Lower leg skin (tissue), 4 donors: Measurements from ENCODE around the gene DECR2. TPM values are rescaled to one million over a fixed set of nuclear protein-coding genes. Genes with fewer than 3 reads are reported as not detected.

Experiments
- DNase-seq, 2 donors: peaks; one replicate each; pipeline ENCODE4 v3.0.0-alpha.2; 2019; ENCODE audit warnings: low spot score in 2 of 2
- H3K4me3 ChIP-seq: fragments of 200-600 bp; sonication (generic); 2 replicates; pipeline ENCODE4 v1.5.1; 2017; ENCODE audit warnings: mild to moderate bottlenecking, low read depth; ENCODE audit not compliant: poor library complexity, severe bottlenecking
- CTCF ChIP-seq, 3 donors: fragments of 450-650 bp; IDR thresholded peaks; one replicate each; pipeline ENCODE4 v1.5.1; 2016; ENCODE audit warnings: antibody characterized with exemption in 3 of 3, mild to moderate bottlenecking in 3 of 3, moderate library complexity in 2 of 3
- POLR2A ChIP-seq, 2 donors: fragments of 450-650 bp; IDR thresholded peaks; one replicate each; pipeline ENCODE4 v1.6.1; 2016 to 2017; ENCODE audit warnings: antibody characterized with exemption in 2 of 2, mild to moderate bottlenecking in 1 of 2, moderate library complexity in 1 of 2
- WGBS, 2 donors: methylation state at CpG; one replicate each; pipeline ENCODE4 v1.1.5; 2018; 5-methylcytosine and 5-hydroxymethylcytosine counted together
- intact Hi-C: fragments of 100-400 bp; cut with DNase I; formaldehyde crosslinking; loops from one replicate; pipeline ENCODE4 v1.15.0; 2023; ENCODE audit warnings: low total_unique reads
- total RNA-seq, 4 donors: library from RNA; depleted of rRNA; stranded (reverse); fragments of >200 nt; gene quantifications; one replicate each; pipeline ENCODE4 v1.1.0, GENCODE V29; 2016

The DECR2 gene
- total RNA-seq, 4 donors from 2014 or later = 14.0 to 21.0 (median 18.8) TPM

- no peak for DNase-seq
- 55 to 61% methylated on average over 17 to 19 of the region's 19 CpGs for WGBS, 2 donors
- no peak for TF ChIP-seq CTCF (IDR thresholded peaks at IDR 0.05)
- no peak for TF ChIP-seq POLR2A (IDR thresholded peaks at IDR 0.05)
- no peak overlapping the region for H3K4me3 ChIP-seq
- intact Hi-C loops = no loop called here
Measured at GRCh38 chr16:364595-365491, 36.8 kb upstream of the DECR2 start.

GRCh38 chr16:366476-366875 lies 35.2 kb upstream of the DECR2 start:
- intact Hi-C loops = no loop called here
- no peak overlapping the region for H3K4me3 ChIP-seq
- TF ChIP-seq POLR2A (IDR thresholded peaks at IDR 0.05) = no peak
- no peak for TF ChIP-seq CTCF (IDR thresholded peaks at IDR 0.05)
- no peak for DNase-seq
- WGBS, 2 donors = 84 to 87% methylated on average over 8 to 10 of the region's 10 CpGs

GRCh38 chr16:367333-367903 lies 34.3 kb upstream of the DECR2 start:
- intact Hi-C loops = no loop called here
- 92 to 93% methylated on average over 8 to 17 of the region's 18 CpGs for WGBS, 2 donors
- no peak overlapping the region for H3K4me3 ChIP-seq
- no peak for DNase-seq
- TF ChIP-seq POLR2A (IDR thresholded peaks at IDR 0.05) = no peak
- no peak for TF ChIP-seq CTCF (IDR thresholded peaks at IDR 0.05)

GRCh38 chr16:368388-369158 lies 33.1 kb upstream of the DECR2 start:
- TF ChIP-seq CTCF (IDR thresholded peaks at IDR 0.05) = no peak
- TF ChIP-seq POLR2A (IDR thresholded peaks at IDR 0.05) = no peak
- intact Hi-C loops = no loop called here
- WGBS, 2 donors = 91 to 92% methylated on average over 20 to 29 of the region's 29 CpGs
- no peak for DNase-seq
- H3K4me3 ChIP-seq = no peak overlapping the region

- no peak overlapping the region for H3K4me3 ChIP-seq
- no peak for DNase-seq
- TF ChIP-seq POLR2A (IDR thresholded peaks at IDR 0.05) (no peak), CTCF (IDR thresholded peaks at IDR 0.05) (no peak)
- intact Hi-C loops = no loop called here
- WGBS, 2 donors = 75% methylated on average over 20 of the region's 20 CpGs
Measured at GRCh38 chr16:369275-369865, 32.3 kb upstream of the DECR2 start.
